ENCODE data around the gene PTCH2. TPM values are rescaled to one million over a fixed set of nuclear protein-coding genes. Genes with fewer than 3 reads are reported as not detected.

Gene PTCH2
- total and polyA plus RNA-seq, 2 of the 13 experiments (the other 11 are each of a cell fraction or from before 2014, with no cell fraction given), result 0.60 to 1.5 TPM

DNA sequence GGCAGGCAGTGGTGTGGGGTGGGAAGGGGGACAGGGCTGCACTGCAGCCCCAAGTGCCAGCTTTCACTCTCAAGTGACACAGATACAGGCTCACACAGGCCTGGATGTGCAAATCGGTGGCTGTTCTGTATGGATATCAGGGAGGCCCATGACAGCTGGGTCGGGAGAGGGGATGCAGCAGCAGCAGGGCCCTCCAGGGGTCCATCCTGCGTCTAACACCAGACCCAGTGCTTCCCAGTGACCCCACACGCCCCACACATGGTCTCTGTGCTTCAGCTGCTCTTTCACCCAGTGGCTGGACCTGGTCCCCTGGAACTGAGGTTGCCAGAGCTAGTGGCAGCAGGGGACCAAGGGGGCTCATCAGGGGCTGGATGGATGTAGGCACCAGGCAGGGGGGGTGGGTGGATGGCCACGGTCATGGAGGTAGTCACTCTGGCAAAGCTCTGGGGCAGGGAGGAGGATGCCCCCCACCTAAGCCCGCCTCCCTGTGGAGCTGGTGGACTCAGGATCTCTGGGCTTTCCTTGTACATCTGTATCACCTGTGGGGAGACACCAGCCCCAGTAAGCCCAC, 20.8 kb downstream of the PTCH2 start:
- H3K27me3 ChIP-seq (ENCODE audit: control insufficient read depth in 1 of 2, insufficient read depth in 2 of 2, low read length in 2 of 2), result no peaks in the 10 kb centered on the region
- intact Hi-C loops (cut with micrococcal nuclease; ENCODE audit: unreplicated experiment) (loop anchor here (10.0 kb wide), 1 partner anchor 483 kb away; no protein-coding TSS in a partner anchor), in situ Hi-C loops (cut with HindIII; ENCODE audit: extremely low pct_ligation_motif_present, low pct_unique_long_range_greater_than_20kb) (no loop called here)
- no peak overlapping the region for H3K27ac ChIP-seq (ENCODE audit: extremely low read length, insufficient read depth, low read length)
- BruUV-seq (replicated peaks), result no TSS peak
- no peak overlapping the region for H3K4me3 ChIP-seq (replicated peaks in 1 of 3; ENCODE audit: insufficient read depth in 1 of 3, low read depth in 2 of 3, low read length in 3 of 3)
- peaks cover 32% of the 10 kb centered on the region for H3K4me1 ChIP-seq (ENCODE audit: insufficient read depth, low read length)
- POLR2A ChIA-PET, result interaction anchor here (1.0 to 11.3 kb wide), 5 partner anchors 9 to 92 kb away, joined by 3 to 570 read pairs (median 51); partner anchors contain the start of genes BTBD19, DYNLT4, PLK3 and RNU5D-1
- WGBS (ENCODE audit: low lambda C conversion rate), result no CpG with 5 or more reads among the region's 6 CpGs
- DNase-seq (ENCODE audit: low spot score) (no peak), ATAC-seq (no peak), FAIRE-seq (no peak)
- H3K4me2 ChIP-seq (ENCODE audit: low read depth, low read length), result no peak overlapping the region
- TF ChIP-seq AGO2 (optimal IDR thresholded peaks at IDR 0.05; ENCODE audit: low read depth, low read length) (peak; percentile 14), ZNF704 (CRISPR knock-in tag; IDR thresholded peaks at IDR 0.05; ENCODE audit: borderline replicate concordance) (no peak)
- H3K36me3 ChIP-seq (replicated peaks in 1 of 2; ENCODE audit: control insufficient read depth in 1 of 2, insufficient read depth in 2 of 2, low read length in 2 of 2), result no peaks in the 10 kb centered on the region; a peak in 1 of 5 replicates
- H3K79me2 ChIP-seq (ENCODE audit: insufficient read depth, low read length), result no peaks in the 10 kb centered on the region
- no peaks in the 10 kb centered on the region for H3K9me3 ChIP-seq (ENCODE audit: low read length)
- no peak overlapping the region for H2AFZ ChIP-seq (ENCODE audit: low read length)
- no peak overlapping the region for H3K9ac ChIP-seq (ENCODE audit: insufficient read depth, low read depth, low read length)
- H4K20me1 ChIP-seq (ENCODE audit: insufficient read depth, low read length), result no peaks in the 10 kb centered on the region
- CTCF ChIA-PET (ENCODE audit: low intra/inter-chr PET ratio, low total read pairs), result no interaction called here

DNA sequence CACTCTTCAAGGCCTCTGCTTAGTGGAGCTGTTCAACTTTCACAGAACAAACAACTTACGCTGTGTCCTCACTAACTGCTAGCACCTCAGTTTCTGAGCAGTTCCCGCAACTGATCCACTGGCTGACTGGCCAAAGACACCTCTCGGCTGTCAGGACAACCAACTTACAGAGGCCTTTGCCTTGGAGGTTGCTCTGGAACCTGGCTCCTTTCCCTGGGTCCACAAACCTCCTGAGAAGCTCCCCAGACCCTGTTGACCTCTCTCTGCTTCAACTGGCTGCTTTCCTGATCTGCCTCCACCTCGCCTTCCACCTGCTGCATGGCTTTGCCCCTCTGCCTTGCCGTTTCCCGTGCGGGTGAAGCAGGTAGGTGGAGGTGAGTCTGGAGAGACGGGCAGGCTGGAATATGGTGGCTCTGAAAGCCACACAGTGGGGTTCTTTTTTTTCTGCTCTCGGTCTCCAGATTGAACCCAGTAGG, 21.8 kb downstream of the PTCH2 start:
- no peaks in the 10 kb centered on the region for H3K27me3 ChIP-seq (ENCODE audit: control insufficient read depth in 1 of 2, insufficient read depth in 2 of 2, low read length in 2 of 2)
- peak overlapping the region in 1 of 3 experiments; percentile 15; a peak in 1 of 6 replicates for H3K4me3 ChIP-seq (replicated peaks in 1 of 3; ENCODE audit: insufficient read depth in 1 of 3, low read depth in 2 of 3, low read length in 3 of 3)
- no TSS peak for BruUV-seq (replicated peaks)
- no peaks in the 10 kb centered on the region for H3K9me3 ChIP-seq (ENCODE audit: low read length)
- ChIA-PET CTCF (ENCODE audit: low intra/inter-chr PET ratio, low total read pairs) (no interaction called here), POLR2A (interaction anchor here (1.2 to 11.3 kb wide), 9 partner anchors 10 to 679 kb away, joined by 3 to 570 read pairs (median 33); partner anchors contain the start of genes BTBD19, CCDC163, DYNLT4 and MMACHC)
- peak overlapping the region; percentile 99; the same call in 1 of the 2 replicates for H3K9ac ChIP-seq (ENCODE audit: insufficient read depth, low read depth, low read length)
- H4K20me1 ChIP-seq (ENCODE audit: insufficient read depth, low read length), result no peaks in the 10 kb centered on the region
- intact Hi-C loops (cut with micrococcal nuclease; ENCODE audit: unreplicated experiment), result loop anchor here (10.0 kb wide), 1 partner anchor 484 kb away; no protein-coding TSS in a partner anchor
- H2AFZ ChIP-seq (ENCODE audit: low read length), result no peak overlapping the region
- DNase-seq (ENCODE audit: low spot score), result no peak
- in situ Hi-C loops (cut with HindIII; ENCODE audit: extremely low pct_ligation_motif_present, low pct_unique_long_range_greater_than_20kb), result no loop called here
- ATAC-seq, result no peak
- no peaks in the 10 kb centered on the region for H3K79me2 ChIP-seq (ENCODE audit: insufficient read depth, low read length)
- H3K4me2 ChIP-seq (ENCODE audit: low read depth, low read length), result peak overlapping the region; percentile 87
- H3K36me3 ChIP-seq (replicated peaks in 1 of 2; ENCODE audit: control insufficient read depth in 1 of 2, insufficient read depth in 2 of 2, low read length in 2 of 2), result no peaks in the 10 kb centered on the region; a peak in 1 of 5 replicates
- 85% methylated on average over 7 of the region's 9 CpGs for WGBS (ENCODE audit: low lambda C conversion rate)
- H3K27ac ChIP-seq (ENCODE audit: extremely low read length, insufficient read depth, low read length), result peak overlapping the region; percentile 100
- FAIRE-seq, result no peak
- peaks cover 30% of the 10 kb centered on the region for H3K4me1 ChIP-seq (ENCODE audit: insufficient read depth, low read length)
- no peak for TF ChIP-seq MTF1 (CRISPR knock-in tag; IDR thresholded peaks at IDR 0.05)
- TF ChIP-seq, protein P1, sequence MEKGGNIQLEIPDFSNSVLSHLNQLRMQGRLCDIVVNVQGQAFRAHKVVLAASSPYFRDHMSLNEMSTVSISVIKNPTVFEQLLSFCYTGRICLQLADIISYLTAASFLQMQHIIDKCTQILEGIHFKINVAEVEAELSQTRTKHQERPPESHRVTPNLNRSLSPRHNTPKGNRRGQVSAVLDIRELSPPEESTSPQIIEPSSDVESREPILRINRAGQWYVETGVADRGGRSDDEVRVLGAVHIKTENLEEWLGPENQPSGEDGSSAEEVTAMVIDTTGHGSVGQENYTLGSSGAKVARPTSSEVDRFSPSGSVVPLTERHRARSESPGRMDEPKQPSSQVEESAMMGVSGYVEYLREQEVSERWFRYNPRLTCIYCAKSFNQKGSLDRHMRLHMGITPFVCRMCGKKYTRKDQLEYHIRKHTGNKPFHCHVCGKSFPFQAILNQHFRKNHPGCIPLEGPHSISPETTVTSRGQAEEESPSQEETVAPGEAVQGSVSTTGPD (CRISPR knock-in tag; IDR thresholded peaks at IDR 0.05), result no peak
- no peak for TF ChIP-seq HNRNPUL1 (IDR thresholded peaks at IDR 0.05; ENCODE audit: low read depth, low read length)
- no peak for TF ChIP-seq ZSCAN12 (CRISPR knock-in tag; IDR thresholded peaks at IDR 0.05)
- no peak for TF ChIP-seq ZNF792 (CRISPR knock-in tag; IDR thresholded peaks at IDR 0.05)
- no peak for TF ChIP-seq ZNF761 (CRISPR knock-in tag; conservative IDR thresholded peaks at IDR 0.05)
- no peak for TF ChIP-seq MXD1 (CRISPR knock-in tag; IDR thresholded peaks at IDR 0.05)
- no peak for TF ChIP-seq ZNF264 (CRISPR knock-in tag; IDR thresholded peaks at IDR 0.05)
- TF ChIP-seq, protein P2, sequence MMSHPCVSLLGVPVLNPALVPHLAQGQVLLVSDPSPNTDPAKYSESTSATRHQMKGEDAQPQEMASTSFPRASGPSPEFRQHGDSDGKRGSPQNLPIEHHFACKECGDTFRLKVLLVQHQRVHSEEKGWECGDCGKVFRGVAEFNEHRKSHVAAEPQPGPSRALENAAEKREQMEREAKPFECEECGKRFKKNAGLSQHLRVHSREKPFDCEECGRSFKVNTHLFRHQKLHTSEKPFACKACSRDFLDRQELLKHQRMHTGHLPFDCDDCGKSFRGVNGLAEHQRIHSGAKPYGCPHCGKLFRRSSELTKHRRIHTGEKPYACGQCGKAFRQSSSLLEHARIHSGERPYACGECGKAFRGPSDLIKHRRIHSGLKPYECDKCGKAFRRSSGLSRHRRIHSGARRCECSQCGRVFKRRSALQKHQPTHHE (CRISPR knock-in tag; IDR thresholded peaks at IDR 0.05; ENCODE audit: borderline replicate concordance), result 0 out of 2 replicates have a peak, but pooled peaks have one; percentile 44
- no peak for TF ChIP-seq ZBTB7B (CRISPR knock-in tag; IDR thresholded peaks at IDR 0.05)
- no peak for TF ChIP-seq ZNF350 (CRISPR knock-in tag; IDR thresholded peaks at IDR 0.05; ENCODE audit: borderline replicate concordance, low read depth)

Data from HepG2 (cell line).